Kidney epithelial cell (primary cell): Measurements from ENCODE around the gene GARIN1A. TPM values are rescaled to one million over a fixed set of nuclear protein-coding genes. Genes with fewer than 3 reads are reported as not detected.
"Not testable (repeated sequence)": the region's sequence is repeated elsewhere in the genome, so short reads cannot be mapped to it uniquely, and the experiment has no call there.

Experiments
- DNase-seq: peaks from one replicate; pipeline ENCODE4 v3.0.0-alpha.2; 2010; ENCODE audit warnings: low read depth
- H3K27me3 ChIP-seq: 2 replicates; pipeline ENCODE4 v1.6.0; 2011; ENCODE audit warnings: low read length; ENCODE audit not compliant: control insufficient read depth, insufficient read depth
- H3K36me3 ChIP-seq: 2 replicates; pipeline ENCODE4 v1.5.1; 2011; ENCODE audit warnings: low read length; ENCODE audit not compliant: control insufficient read depth, insufficient read depth
- H3K4me3 ChIP-seq: 2 replicates; pipeline ENCODE4 v1.5.1; 2011; ENCODE audit warnings: low read depth, mild to moderate bottlenecking, control low read depth, low read length
- CTCF ChIP-seq: IDR thresholded peaks from 2 replicates; pipeline ENCODE4 v1.5.1; 2011; ENCODE audit warnings: mild to moderate bottlenecking, moderate library complexity, low read length, control low read depth, inconsistent platforms; ENCODE audit not compliant: insufficient read depth, poor library complexity, severe bottlenecking
- total RNA-seq: library from RNA; depleted of rRNA; stranded (reverse); fragments of >200 nt; gene quantifications from 2 replicates; pipeline ENCODE4 v1.2.3, GENCODE V29; 2015

GARIN1A gene
- total RNA-seq, 1 donor from 2014 or later, result 0.17 TPM

DNA sequence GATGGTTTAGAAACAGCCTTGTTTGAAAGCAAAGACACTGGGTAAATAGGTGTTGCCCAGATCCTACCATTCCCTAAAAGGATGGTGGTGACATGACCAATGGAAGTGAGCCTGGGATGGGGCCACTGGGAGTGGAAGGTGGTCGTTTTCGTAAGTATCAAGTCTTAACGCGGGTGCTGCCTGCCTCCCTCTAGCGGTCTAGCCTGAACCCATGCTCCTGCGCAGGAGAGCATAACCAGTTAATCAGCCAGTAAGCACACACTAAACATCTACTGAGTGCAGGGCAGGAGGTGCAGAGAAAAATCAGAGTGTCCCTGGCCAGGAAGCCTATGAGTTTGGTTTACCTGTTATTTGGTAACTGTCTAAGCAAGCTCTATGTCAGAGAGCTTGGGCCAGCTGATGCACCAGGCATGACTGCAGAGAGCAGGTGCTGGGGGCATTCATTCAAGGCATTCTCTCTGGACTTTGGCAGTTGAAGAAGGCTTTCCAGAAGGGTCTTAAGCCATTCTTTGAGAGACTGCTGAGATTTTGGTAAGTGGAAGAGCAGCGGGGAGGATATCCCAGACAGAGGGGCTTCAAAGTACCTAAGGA lies 930 bp downstream of the GARIN1A start:
- no peak overlapping the region for H3K4me3 ChIP-seq
- DNase-seq, result no peak
- H3K27me3 ChIP-seq, result no peaks in the 10 kb centered on the region
- TF ChIP-seq CTCF, result peak; percentile 75
- H3K36me3 ChIP-seq, result no peaks in the 10 kb centered on the region

GRCh38 chr7:128673571-128673970 lies 1.5 kb downstream of the GARIN1A start:
- no peak for DNase-seq
- H3K4me3 ChIP-seq, result no peak overlapping the region
- H3K27me3 ChIP-seq, result no peaks in the 10 kb centered on the region
- TF ChIP-seq CTCF, result no peak
- H3K36me3 ChIP-seq, result no peaks in the 10 kb centered on the region

DNA sequence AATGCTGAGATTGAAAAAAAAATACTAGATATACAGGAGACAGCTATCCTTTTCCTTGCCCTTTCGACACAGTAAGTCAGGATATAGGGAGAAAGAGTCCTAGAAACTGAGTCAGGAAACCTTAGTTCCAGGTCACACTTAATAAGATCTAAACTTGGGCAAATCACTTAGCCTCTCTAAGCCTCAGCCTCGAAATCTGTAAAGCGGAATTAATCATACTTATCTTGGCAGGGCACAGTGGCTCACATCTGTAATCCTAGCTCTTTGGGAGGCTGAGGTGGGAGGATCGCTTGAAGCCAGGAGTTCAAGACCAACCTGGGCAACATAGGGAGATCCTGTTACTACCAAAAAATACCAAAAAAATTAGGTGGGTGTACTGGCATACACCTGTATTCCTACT lies 4.6 kb downstream of the GARIN1A start:
- Histone ChIP-seq H3K27me3 (no peaks in the 10 kb centered on the region), H3K36me3 (no peaks in the 10 kb centered on the region), H3K4me3 (no peak overlapping the region)
- no peak for DNase-seq
- no peak for TF ChIP-seq CTCF

GRCh38 chr7:128679920-128680319 lies 7.8 kb downstream of the GARIN1A start:
- no peaks in the 10 kb centered on the region for H3K27me3 ChIP-seq
- no peak overlapping the region for H3K4me3 ChIP-seq
- no peak for DNase-seq

GRCh38 chr7:128681794-128682537 lies 9.9 kb downstream of the GARIN1A start:
- Histone ChIP-seq H3K27me3 (no peaks in the 10 kb centered on the region), H3K4me3 (no peak overlapping the region), H3K36me3 (no peaks in the 10 kb centered on the region)
- TF ChIP-seq CTCF, result no peak
- no peak for DNase-seq

More at GRCh38 chr7:128679920-128680319, 7.8 kb downstream of the GARIN1A start:
- H3K36me3 ChIP-seq, result no peaks in the 10 kb centered on the region
- no peak for TF ChIP-seq CTCF

- not testable (repeated sequence) for H3K4me3 ChIP-seq, DNase-seq, H3K36me3 ChIP-seq, H3K27me3 ChIP-seq
Measured at GRCh38 chr7:128683270-128683669, 11.2 kb downstream of the GARIN1A start.

DNA sequence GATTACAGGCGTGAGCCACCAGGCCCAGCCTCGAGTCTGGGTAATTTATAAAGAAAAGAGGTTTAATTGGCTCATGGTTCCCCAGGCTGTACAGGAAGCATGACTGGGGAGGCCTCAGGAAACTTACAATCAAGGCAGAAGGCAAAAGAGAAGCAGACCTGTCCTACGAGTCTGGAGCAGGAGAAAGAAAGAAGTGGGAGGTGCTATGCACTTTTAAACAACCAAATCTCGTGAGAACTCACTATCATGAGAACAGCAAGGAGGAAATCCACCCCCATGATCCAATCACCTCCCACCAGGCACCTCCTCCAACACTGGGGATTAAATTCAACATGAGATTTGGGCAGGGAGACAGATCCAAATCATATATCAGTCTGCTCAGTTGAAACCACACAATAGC lies 11.6 kb downstream of the GARIN1A start:
- H3K27me3 ChIP-seq, H3K4me3 ChIP-seq, DNase-seq, H3K36me3 ChIP-seq: not testable (repeated sequence)
